IMR-90 (cell line): Measurements from ENCODE around the gene HHLA2. TPM values are rescaled to one million over a fixed set of nuclear protein-coding genes. Genes with fewer than 3 reads are reported as not detected.

Source experiments
- ATAC-seq: fragments of 200-7000 bp; cut with Tn5 transposase; 2 replicates; pipeline ENCODE4 v1.9.1; 2020; ENCODE audit warnings: low read depth, mild to moderate bottlenecking, moderate library complexity
- BruUV-seq: library from RNA; stranded (reverse); fragments of 400-500 nt; replicated peaks from 2 replicates; lab custom pipeline; 2021; lab: Mats Ljungman, UMichigan
- CTCF ChIA-PET: fragments of 300-600 bp; formaldehyde crosslinking; extraction: SDS; loops from one replicate; lab custom pipeline; 2021; ENCODE audit warnings: antibody characterized with exemption; lab: Yijun Ruan, JAX
- POLR2A ChIA-PET: fragments of 300-600 bp; sonication (Branson Sonifier 250); formaldehyde crosslinking; loops from one replicate; lab custom pipeline; 2022; ENCODE audit warnings: antibody characterized with exemption; ENCODE audit not compliant: unreplicated experiment; lab: Charles Lee
- DNase-seq: peaks from one replicate; pipeline ENCODE4 v3.0.0; 2013
- H2AFZ ChIP-seq: replicated peaks from 2 replicates; pipeline ENCODE3; 2013; ENCODE audit warnings: low read length, mild to moderate bottlenecking; ENCODE audit not compliant: poor library complexity
- H2AK5ac ChIP-seq: 2 replicates; pipeline ENCODE4 v1.6.1; 2013; ENCODE audit warnings: low read depth, low read length, inconsistent platforms
- H2AK9ac ChIP-seq: replicated peaks from 2 replicates; pipeline ENCODE3; 2013; ENCODE audit warnings: mild to moderate bottlenecking, low read depth, low read length, moderate library complexity; ENCODE audit not compliant: poor library complexity
- H2BK120ac ChIP-seq: 2 replicates; pipeline ENCODE4 v1.6.1; 2013; ENCODE audit warnings: low read depth, low read length, inconsistent platforms
- H2BK15ac ChIP-seq: 3 replicates; pipeline ENCODE4 v1.6.1; 2013; ENCODE audit warnings: low read depth, low read length, inconsistent platforms
- H2BK20ac ChIP-seq: 2 replicates; pipeline ENCODE4 v1.6.1; 2013; ENCODE audit warnings: low read depth, mild to moderate bottlenecking, inconsistent platforms, low read length, moderate library complexity
- H2BK5ac ChIP-seq: 2 replicates; pipeline ENCODE4 v1.6.1; 2013; ENCODE audit warnings: mild to moderate bottlenecking, low read depth, low read length, inconsistent platforms; ENCODE audit not compliant: poor library complexity, severe bottlenecking
- H3K14ac ChIP-seq: replicated peaks from 2 replicates; pipeline ENCODE4 v1.6.1; 2013; ENCODE audit warnings: low read depth, low read length, inconsistent platforms
- H3K18ac ChIP-seq: 2 replicates; pipeline ENCODE4 v1.6.1; 2013; ENCODE audit warnings: low read depth, low read length, control low read depth
- H3K23ac ChIP-seq: 2 replicates; pipeline ENCODE4 v1.6.1; 2013; ENCODE audit warnings: low read depth, low read length, inconsistent platforms
- H3K27ac ChIP-seq: 2 replicates; pipeline ENCODE4 v1.5.1; 2013; ENCODE audit warnings: mild to moderate bottlenecking, control low read depth, low read length; ENCODE audit not compliant: insufficient read depth
- H3K27me3 ChIP-seq: 2 replicates; pipeline ENCODE4 v1.6.1; 2013; ENCODE audit warnings: low read length; ENCODE audit not compliant: control insufficient read depth, insufficient read depth
- H3K36me3 ChIP-seq: 2 replicates; pipeline ENCODE4 v1.6.1; 2013; ENCODE audit warnings: low read length, mixed read lengths; ENCODE audit not compliant: control insufficient read depth, insufficient read depth
- H3K4ac ChIP-seq: 2 replicates; pipeline ENCODE4 v1.6.1; 2013; ENCODE audit warnings: low read depth, low read length, inconsistent platforms
- H3K4me1 ChIP-seq: 2 replicates; pipeline ENCODE4 v1.6.1; 2013; ENCODE audit warnings: low read length, mixed read lengths; ENCODE audit not compliant: control insufficient read depth, insufficient read depth
- H3K4me2 ChIP-seq: 2 replicates; pipeline ENCODE4 v1.6.1; 2013; ENCODE audit warnings: low read depth, mild to moderate bottlenecking, control low read depth, low read length, moderate library complexity
- H3K4me3 ChIP-seq: 2 replicates; pipeline ENCODE4 v1.5.1; 2013; ENCODE audit warnings: low read depth, mild to moderate bottlenecking, control low read depth, low read length, moderate library complexity; ENCODE audit not compliant: insufficient read depth
- H3K56ac ChIP-seq: 2 replicates; pipeline ENCODE4 v1.6.1; 2013; ENCODE audit warnings: low read length, inconsistent platforms; ENCODE audit not compliant: insufficient read depth; ENCODE audit errors: extremely low read depth
- H3K79me1 ChIP-seq, 2 experiments: 2 replicates each; pipeline ENCODE4 v1.6.1; 2013; ENCODE audit warnings: low read length in 2 of 2, inconsistent platforms in 1 of 2, low read depth in 1 of 2
- H3K9ac ChIP-seq: 2 replicates; pipeline ENCODE4 v1.6.1; 2013; ENCODE audit warnings: low read depth, low read length, control low read depth
- H3K9me1 ChIP-seq: 2 replicates; pipeline ENCODE4 v1.6.1; 2013; ENCODE audit warnings: low read length, inconsistent platforms; ENCODE audit not compliant: insufficient read depth
- H3K9me3 ChIP-seq: 2 replicates; pipeline ENCODE4 v1.6.1; 2013; ENCODE audit warnings: low read length; ENCODE audit not compliant: control insufficient read depth, insufficient read depth
- H4K20me1 ChIP-seq: 2 replicates; pipeline ENCODE4 v1.6.1; 2013; ENCODE audit warnings: low read length, inconsistent platforms; ENCODE audit not compliant: insufficient read depth
- H4K5ac ChIP-seq: 2 replicates; pipeline ENCODE4 v1.6.1; 2013; ENCODE audit warnings: mild to moderate bottlenecking, low read depth, low read length, control low read depth
- H4K8ac ChIP-seq, 2 experiments: 2 replicates each; pipeline ENCODE4 v1.6.1; 2013; ENCODE audit warnings: low read depth in 2 of 2, low read length in 2 of 2, control low read depth in 1 of 2, inconsistent platforms in 1 of 2
- H4K91ac ChIP-seq: 2 replicates; pipeline ENCODE4 v1.6.1; 2013; ENCODE audit warnings: low read depth, low read length, inconsistent platforms; ENCODE audit not compliant: insufficient read depth
- NFE2L2 ChIP-seq: fragments of 150-350 bp; IDR thresholded peaks from 2 replicates; pipeline ENCODE4 v1.6.1; 2016; ENCODE audit warnings: low read depth, mild to moderate bottlenecking, low read length
- RFX5 ChIP-seq: IDR thresholded peaks from 2 replicates; pipeline ENCODE4 v1.8.0; 2012; ENCODE audit warnings: low read depth, mild to moderate bottlenecking, low read length, moderate library complexity
- WGBS, 2 experiments: methylation state at CpG; one replicate each; pipeline versions ENCODE4 v1.1.5 to v1.1.7; 2013; ENCODE audit warnings: missing lambda C conversion rate in 2 of 2; ENCODE audit not compliant: insufficient read length in 1 of 2; ENCODE audit errors: extremely low coverage in 2 of 2; 5-methylcytosine and 5-hydroxymethylcytosine counted together
- dilution Hi-C: fragments of 300-500 bp; cut with HindIII; formaldehyde crosslinking; loops from one replicate; pipeline ENCODE4 v1.14.3; 2018; ENCODE audit warnings: low sequenced_read_pairs; ENCODE audit not compliant: unreplicated experiment
- in situ Hi-C: fragments of 300-500 bp; cut with MboI; formaldehyde crosslinking; loops from 3 replicates; pipeline ENCODE4 v1.14.3; 2019; ENCODE audit warnings: low sequenced_read_pairs, inconsistent platforms, mixed read lengths
- intact Hi-C: fragments of 100-400 bp; cut with micrococcal nuclease; formaldehyde crosslinking; loops from 2 replicates; pipeline ENCODE4 v1.10.0; 2022
- polyA plus RNA-seq, 3 experiments: library from polyadenylated mRNA; depleted of rRNA; stranded (reverse); fragments of >200 nt; gene quantifications; 2 replicates each; pipeline ENCODE4 v1.2.3, GENCODE V29; 2012; ENCODE audit warnings: low replicate concordance in 1 of 3
- total RNA-seq: library from RNA; depleted of rRNA; stranded (reverse); fragments of >200 nt; gene quantifications from 2 replicates; pipeline ENCODE4 v1.2.3, GENCODE V29; 2012

The HHLA2 gene
- total and polyA plus RNA-seq, 2 of the 4 experiments (the other 2 are of a cell fraction): not detected

GRCh38 chr3:108398510-108398909, 102.2 kb downstream of the HHLA2 start:
- H4K8ac ChIP-seq: no peak overlapping the region
- H2AK9ac ChIP-seq: no peak overlapping the region
- H3K27ac ChIP-seq: no peak overlapping the region
- H3K36me3 ChIP-seq: no peaks in the 10 kb centered on the region
- CTCF ChIA-PET: no interaction called here
- intact Hi-C loops (no loop called here), dilution Hi-C loops (no loop called here), in situ Hi-C loops (no loop called here)
- H3K4ac ChIP-seq: no peak overlapping the region
- no peak overlapping the region for H2BK20ac ChIP-seq
- no peak overlapping the region for H3K4me2 ChIP-seq
- no peak overlapping the region for H4K5ac ChIP-seq
- no peak overlapping the region for H3K9ac ChIP-seq
- TF ChIP-seq RFX5 (no peak), NFE2L2 (no peak)
- no peak overlapping the region for H2BK15ac ChIP-seq
- no peaks in the 10 kb centered on the region for H3K4me1 ChIP-seq
- no TSS peak for BruUV-seq
- no peak overlapping the region for H3K14ac ChIP-seq
- ATAC-seq (no peak), DNase-seq (no peak)
- no peaks in the 10 kb centered on the region for H3K9me3 ChIP-seq
- POLR2A ChIA-PET: interaction anchor here (0.5 kb wide), 1 partner anchor 309 kb away, joined by 3 read pairs; no protein-coding TSS in a partner anchor
- no peaks in the 10 kb centered on the region for H3K9me1 ChIP-seq
- peaks cover 8% of the 10 kb centered on the region for H3K27me3 ChIP-seq
- H2AK5ac ChIP-seq: no peak overlapping the region
- no peak overlapping the region for H2AFZ ChIP-seq
- 100% methylated on average over 2 of the region's 6 CpGs; no CpG with 5 or more reads in 1 of the 2 experiments for WGBS, 2 experiments
- H3K18ac ChIP-seq: no peak overlapping the region
- no peak overlapping the region for H3K23ac ChIP-seq
- no peak overlapping the region for H2BK120ac ChIP-seq
- no peak overlapping the region for H2BK5ac ChIP-seq
- H4K91ac ChIP-seq: no peak overlapping the region
- no peak overlapping the region for H3K56ac ChIP-seq
- H4K20me1 ChIP-seq: no peaks in the 10 kb centered on the region
- H3K4me3 ChIP-seq: no peak overlapping the region
- no peaks in the 10 kb centered on the region for H3K79me1 ChIP-seq
